ENCODE measurements around the gene TGFBI.

TGFBI gene

DNA sequence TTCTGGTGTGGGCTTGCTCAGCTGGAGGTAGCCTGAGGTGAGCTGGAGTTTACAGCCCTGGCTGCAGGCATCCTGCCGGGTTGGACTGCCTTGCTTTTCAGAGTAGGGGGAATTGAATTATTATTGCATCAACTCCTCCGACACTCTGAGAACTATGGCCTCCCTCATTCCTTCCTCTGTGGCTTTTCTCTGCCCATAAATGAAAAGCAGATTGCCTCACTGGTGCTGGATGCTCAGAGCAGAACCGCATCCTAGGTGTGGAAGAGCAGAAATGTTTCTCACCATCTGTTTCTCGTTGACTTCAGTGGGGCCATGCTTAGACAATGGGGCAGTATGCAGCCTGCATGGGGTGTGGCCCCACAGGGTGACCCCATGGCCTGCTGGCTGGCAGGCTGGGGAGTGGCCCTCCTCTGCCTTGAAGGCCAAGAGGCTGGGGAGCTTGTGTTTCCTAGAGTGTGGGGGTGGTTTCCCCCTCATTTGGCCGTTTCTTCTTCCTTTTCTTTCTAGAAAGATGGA lies 27.3 kb upstream of the TGFBI start:
- Histone ChIP-seq H3K9ac (ENCODE audit: low read length in 2 of 2) (no peak overlapping the region), H3K27me3 (ENCODE audit: control insufficient read depth in 1 of 2, insufficient read depth in 2 of 2, low read length in 2 of 2) (no peaks in the 10 kb centered on the region), H3K36me3 (ENCODE audit: control insufficient read depth in 2 of 2, insufficient read depth in 2 of 2, low read length in 2 of 2) (no peaks in the 10 kb centered on the region), H3K4me1 (ENCODE audit: control insufficient read depth, insufficient read depth, low read length) (peaks cover 19% of the 10 kb centered on the region), H3K9me3 (ENCODE audit: control insufficient read depth in 2 of 2, low read length in 2 of 2) (no peaks in the 10 kb centered on the region), H3K27ac (ENCODE audit: low read length) (no peak overlapping the region), H3K4me3 (ENCODE audit: low read length in 2 of 2) (no peak overlapping the region)

DNA sequence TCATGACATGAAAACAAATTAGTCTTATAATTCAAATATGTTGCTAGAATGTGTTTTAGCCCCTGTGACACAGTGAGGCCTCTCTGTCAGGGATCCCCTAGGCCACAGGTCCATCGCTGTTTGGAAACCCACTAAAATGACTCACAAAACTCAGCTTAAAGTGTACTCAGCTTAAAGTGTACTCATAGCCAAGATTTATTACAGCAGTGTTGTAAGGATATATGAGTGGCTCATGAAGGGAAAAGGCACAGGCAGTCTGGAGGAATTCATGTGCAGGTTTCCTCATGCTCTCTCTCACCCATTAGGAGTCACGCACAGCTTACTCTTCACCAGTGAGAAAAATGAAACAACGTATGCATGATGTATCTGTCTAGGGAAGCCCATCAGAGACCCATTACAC lies 24.4 kb upstream of the TGFBI start:
- Histone ChIP-seq H3K9ac (ENCODE audit: low read length in 2 of 2) (no peak overlapping the region), H3K27ac (ENCODE audit: low read length) (no peak overlapping the region), H3K4me3 (ENCODE audit: low read length in 2 of 2) (no peak overlapping the region), H3K27me3 (ENCODE audit: control insufficient read depth in 1 of 2, insufficient read depth in 2 of 2, low read length in 2 of 2) (no peaks in the 10 kb centered on the region), H3K4me1 (ENCODE audit: control insufficient read depth, insufficient read depth, low read length) (peaks cover 27% of the 10 kb centered on the region), H3K9me3 (ENCODE audit: control insufficient read depth in 2 of 2, low read length in 2 of 2) (no peaks in the 10 kb centered on the region), H3K36me3 (ENCODE audit: control insufficient read depth in 2 of 2, insufficient read depth in 2 of 2, low read length in 2 of 2) (no peaks in the 10 kb centered on the region)

DNA sequence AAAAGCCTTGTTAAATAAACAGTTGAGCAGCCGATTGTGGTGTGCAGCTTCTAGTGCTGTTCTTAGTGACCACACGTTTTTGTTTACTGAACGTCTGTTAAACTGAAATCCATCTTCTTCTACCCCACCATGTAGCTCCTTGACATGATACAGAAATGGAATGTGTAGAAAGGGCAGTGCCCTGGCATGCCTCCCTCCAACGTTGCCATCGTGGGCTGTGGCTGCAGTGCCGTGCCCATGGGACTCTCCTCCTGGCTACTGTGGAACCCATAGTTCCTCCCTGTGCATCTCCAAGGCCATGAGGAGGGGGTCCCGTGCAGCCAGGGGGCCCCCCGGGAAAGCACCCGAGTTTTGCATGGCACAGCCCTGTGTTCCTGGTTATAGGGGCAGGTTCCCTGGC lies 23.3 kb upstream of the TGFBI start:
- H3K4me1 ChIP-seq (ENCODE audit: control insufficient read depth, insufficient read depth, low read length) = peaks cover 27% of the 10 kb centered on the region
- H3K4me3 ChIP-seq (ENCODE audit: low read length in 2 of 2) = no peak overlapping the region
- no peaks in the 10 kb centered on the region for H3K9me3 ChIP-seq (ENCODE audit: control insufficient read depth in 2 of 2, low read length in 2 of 2)
- no peaks in the 10 kb centered on the region for H3K36me3 ChIP-seq (ENCODE audit: control insufficient read depth in 2 of 2, insufficient read depth in 2 of 2, low read length in 2 of 2)
- H3K27me3 ChIP-seq (ENCODE audit: control insufficient read depth in 1 of 2, insufficient read depth in 2 of 2, low read length in 2 of 2) = no peaks in the 10 kb centered on the region
- no peak overlapping the region for H3K9ac ChIP-seq (ENCODE audit: low read length in 2 of 2)
- H3K27ac ChIP-seq (ENCODE audit: low read length) = no peak overlapping the region

DNA sequence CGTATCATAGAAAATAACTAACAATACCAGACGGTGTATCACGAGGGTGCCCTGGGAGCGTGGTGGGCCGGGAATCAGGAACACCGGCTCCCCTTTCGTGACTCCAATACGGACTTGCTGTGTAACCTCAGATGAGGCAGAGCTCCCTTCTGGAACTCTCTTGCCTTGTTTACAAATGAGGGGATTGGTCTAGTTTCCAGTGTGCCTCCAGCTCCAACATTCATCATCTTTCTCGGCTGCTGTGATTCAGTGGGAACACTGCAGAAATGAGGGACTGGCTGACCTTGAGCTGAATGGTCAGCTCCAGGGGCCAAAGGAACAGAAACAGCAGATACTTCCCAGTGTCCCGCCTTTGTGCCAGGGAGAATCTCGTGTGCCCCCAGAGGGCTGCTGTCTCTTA lies 22.6 kb upstream of the TGFBI start:
- peaks cover 27% of the 10 kb centered on the region for H3K4me1 ChIP-seq (ENCODE audit: control insufficient read depth, insufficient read depth, low read length)
- H3K27me3 ChIP-seq (ENCODE audit: control insufficient read depth in 1 of 2, insufficient read depth in 2 of 2, low read length in 2 of 2) = no peaks in the 10 kb centered on the region
- H3K9ac ChIP-seq (ENCODE audit: low read length in 2 of 2) = no peak overlapping the region
- H3K9me3 ChIP-seq (ENCODE audit: control insufficient read depth in 2 of 2, low read length in 2 of 2) = no peaks in the 10 kb centered on the region
- no peaks in the 10 kb centered on the region for H3K36me3 ChIP-seq (ENCODE audit: control insufficient read depth in 2 of 2, insufficient read depth in 2 of 2, low read length in 2 of 2)
- no peak overlapping the region for H3K4me3 ChIP-seq (ENCODE audit: low read length in 2 of 2)
- H3K27ac ChIP-seq (ENCODE audit: low read length) = no peak overlapping the region

DNA sequence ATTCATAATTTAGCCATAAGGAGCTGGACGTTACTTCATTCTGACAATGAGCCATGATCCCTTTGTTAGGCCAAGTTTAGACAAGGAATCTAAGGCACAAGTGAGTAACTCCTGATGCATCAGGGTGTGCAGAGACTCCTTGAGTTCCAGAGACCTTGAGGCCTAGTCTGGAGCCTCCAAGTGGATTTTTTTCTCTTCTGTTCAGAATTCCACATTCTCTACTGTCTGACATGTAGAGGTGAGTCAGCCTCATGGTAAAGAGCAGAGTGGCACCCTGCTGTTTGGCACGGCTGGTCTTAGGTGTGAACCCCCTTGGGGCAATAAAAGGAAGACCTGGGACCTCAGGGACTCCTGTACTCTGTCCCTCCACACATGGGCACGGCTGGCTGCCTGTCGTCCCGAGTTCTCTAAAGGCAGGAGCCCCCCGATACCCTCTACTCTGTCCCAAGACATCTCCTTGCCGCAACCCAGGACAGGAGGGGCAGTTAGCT lies 22.0 kb upstream of the TGFBI start:
- no peaks in the 10 kb centered on the region for H3K27me3 ChIP-seq (ENCODE audit: control insufficient read depth in 1 of 2, insufficient read depth in 2 of 2, low read length in 2 of 2)
- H3K36me3 ChIP-seq (ENCODE audit: control insufficient read depth in 2 of 2, insufficient read depth in 2 of 2, low read length in 2 of 2) = no peaks in the 10 kb centered on the region
- H3K9me3 ChIP-seq (ENCODE audit: control insufficient read depth in 2 of 2, low read length in 2 of 2) = no peaks in the 10 kb centered on the region
- H3K27ac ChIP-seq (ENCODE audit: low read length) = peak overlapping the region; percentile 18
- H3K4me1 ChIP-seq (ENCODE audit: control insufficient read depth, insufficient read depth, low read length) = peaks cover 21% of the 10 kb centered on the region
- no peak overlapping the region for H3K9ac ChIP-seq (ENCODE audit: low read length in 2 of 2)
- H3K4me3 ChIP-seq (ENCODE audit: low read length in 2 of 2) = no peak overlapping the region

DNA sequence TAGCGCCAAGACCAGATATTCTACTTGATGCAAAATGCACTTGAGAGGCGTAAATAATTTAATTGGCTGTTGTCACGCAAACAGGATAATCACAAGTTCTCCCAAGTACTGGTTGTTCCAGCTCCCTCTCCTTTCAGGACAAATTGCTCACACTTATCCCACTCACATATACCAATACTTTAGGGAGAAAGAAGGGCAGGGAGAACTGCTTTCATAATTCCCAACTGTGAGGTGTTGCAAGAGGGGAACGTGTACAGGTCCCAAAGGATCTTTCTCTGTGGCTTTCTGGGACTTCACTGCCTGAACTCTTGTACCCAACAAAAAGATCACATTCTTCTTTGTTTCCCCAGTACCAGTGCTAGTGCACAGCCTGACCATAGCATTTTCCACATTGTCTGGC lies 21.5 kb upstream of the TGFBI start:
- Histone ChIP-seq H3K9ac (ENCODE audit: low read length in 2 of 2) (no peak overlapping the region), H3K27me3 (ENCODE audit: control insufficient read depth in 1 of 2, insufficient read depth in 2 of 2, low read length in 2 of 2) (no peaks in the 10 kb centered on the region), H3K4me3 (ENCODE audit: low read length in 2 of 2) (no peak overlapping the region), H3K4me1 (ENCODE audit: control insufficient read depth, insufficient read depth, low read length) (peaks cover 21% of the 10 kb centered on the region), H3K9me3 (ENCODE audit: control insufficient read depth in 2 of 2, low read length in 2 of 2) (no peaks in the 10 kb centered on the region), H3K27ac (ENCODE audit: low read length) (peak overlapping the region; percentile 18), H3K36me3 (ENCODE audit: control insufficient read depth in 2 of 2, insufficient read depth in 2 of 2, low read length in 2 of 2) (no peaks in the 10 kb centered on the region)

DNA sequence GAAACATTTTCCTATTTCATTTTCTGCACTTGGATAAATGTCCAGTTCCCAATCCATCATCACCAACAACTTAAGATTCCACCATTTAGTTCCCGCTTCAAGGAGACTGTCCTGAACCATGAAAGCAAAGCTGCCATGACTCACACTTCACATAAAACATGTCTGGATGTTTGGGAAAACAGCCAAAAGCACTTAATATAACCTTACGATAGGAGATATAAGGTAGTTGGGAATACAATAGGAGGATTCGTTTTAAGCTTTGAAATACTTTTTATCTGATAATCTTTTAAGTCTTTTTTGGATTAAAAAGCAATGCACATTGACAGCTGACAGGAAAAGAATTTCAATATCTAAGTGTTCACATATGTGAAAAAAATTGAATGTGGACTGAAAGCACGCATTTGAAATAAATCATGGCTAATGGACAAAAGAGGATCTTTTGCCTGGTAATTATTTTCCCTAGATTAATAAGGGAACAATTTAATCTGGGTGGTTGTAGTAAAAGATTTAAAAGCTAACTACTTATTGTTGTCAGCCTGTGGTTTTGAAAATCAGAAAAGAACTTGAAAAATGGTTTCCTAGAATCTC lies 17.3 kb upstream of the TGFBI start:
- Histone ChIP-seq H3K4me1 (ENCODE audit: control insufficient read depth, insufficient read depth, low read length) (peaks cover 32% of the 10 kb centered on the region), H3K9me3 (ENCODE audit: control insufficient read depth in 2 of 2, low read length in 2 of 2) (no peaks in the 10 kb centered on the region), H3K36me3 (ENCODE audit: control insufficient read depth in 2 of 2, insufficient read depth in 2 of 2, low read length in 2 of 2) (no peaks in the 10 kb centered on the region), H3K4me3 (ENCODE audit: low read length in 2 of 2) (no peak overlapping the region), H3K27me3 (ENCODE audit: control insufficient read depth in 1 of 2, insufficient read depth in 2 of 2, low read length in 2 of 2) (no peaks in the 10 kb centered on the region), H3K9ac (ENCODE audit: low read length in 2 of 2) (no peak overlapping the region), H3K27ac (ENCODE audit: low read length) (no peak overlapping the region)

DNA sequence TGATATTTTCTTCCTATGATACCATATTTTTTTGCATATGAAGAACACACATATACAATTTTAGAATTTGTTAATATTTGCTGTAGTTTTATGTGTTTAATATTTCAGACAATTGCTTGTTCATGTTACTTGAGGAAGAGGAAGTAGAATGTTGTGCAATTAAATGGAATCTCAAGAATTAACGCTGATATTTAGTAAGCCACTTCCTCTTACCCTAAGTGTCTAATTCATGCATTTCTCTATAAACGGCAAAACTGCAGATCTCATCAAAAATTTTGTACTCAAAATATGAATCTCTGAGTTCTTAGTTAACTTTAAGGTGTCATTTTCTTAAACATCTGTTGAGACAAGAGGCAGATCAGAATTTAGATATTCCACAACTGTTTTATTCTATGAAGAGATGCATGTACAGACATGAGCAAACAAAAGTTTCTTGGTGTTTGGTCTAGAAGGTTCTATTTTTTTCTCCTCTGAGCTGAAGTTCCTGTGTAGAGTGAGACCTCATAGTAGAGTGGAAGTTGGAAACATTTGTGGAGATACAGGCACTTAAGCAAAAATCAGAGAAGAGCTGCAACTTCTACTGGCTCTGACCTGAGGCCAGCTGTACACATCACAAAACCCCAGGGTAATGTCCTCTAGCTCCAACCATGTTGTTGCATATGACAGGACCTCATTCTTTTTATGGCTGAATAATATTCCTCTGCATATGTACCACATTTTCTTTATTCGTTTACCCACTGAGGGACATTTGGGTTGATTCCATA lies 16.6 kb upstream of the TGFBI start:
- no peak overlapping the region for H3K4me3 ChIP-seq (ENCODE audit: low read length in 2 of 2)
- H3K27me3 ChIP-seq (ENCODE audit: control insufficient read depth in 1 of 2, insufficient read depth in 2 of 2, low read length in 2 of 2) = no peaks in the 10 kb centered on the region
- H3K36me3 ChIP-seq (ENCODE audit: control insufficient read depth in 2 of 2, insufficient read depth in 2 of 2, low read length in 2 of 2) = no peaks in the 10 kb centered on the region
- no peak overlapping the region for H3K9ac ChIP-seq (ENCODE audit: low read length in 2 of 2)
- no peak overlapping the region for H3K27ac ChIP-seq (ENCODE audit: low read length)
- H3K4me1 ChIP-seq (ENCODE audit: control insufficient read depth, insufficient read depth, low read length) = peaks cover 31% of the 10 kb centered on the region
- no peaks in the 10 kb centered on the region for H3K9me3 ChIP-seq (ENCODE audit: control insufficient read depth in 2 of 2, low read length in 2 of 2)

DNA sequence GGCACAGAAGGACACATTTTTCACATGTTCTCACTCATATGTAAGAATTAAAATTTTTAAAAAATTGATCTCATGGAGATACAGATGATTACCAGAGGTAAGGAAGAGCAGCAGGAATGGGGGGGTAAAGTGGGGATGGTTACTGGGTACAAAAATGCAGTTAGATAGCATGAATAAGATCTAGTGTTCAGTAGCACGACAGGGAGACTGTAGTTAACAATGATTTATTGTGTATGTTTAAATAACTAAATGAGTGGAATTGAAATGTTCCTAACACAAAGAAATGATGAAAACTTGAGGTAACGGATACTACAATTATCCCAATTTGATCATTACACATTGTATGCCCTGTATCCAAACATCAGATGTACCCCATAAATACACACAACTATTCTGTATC lies 15.2 kb upstream of the TGFBI start:
- Histone ChIP-seq H3K36me3 (ENCODE audit: control insufficient read depth in 2 of 2, insufficient read depth in 2 of 2, low read length in 2 of 2) (no peaks in the 10 kb centered on the region), H3K9ac (ENCODE audit: low read length in 2 of 2) (no peak overlapping the region), H3K27me3 (ENCODE audit: control insufficient read depth in 1 of 2, insufficient read depth in 2 of 2, low read length in 2 of 2) (no peaks in the 10 kb centered on the region), H3K9me3 (ENCODE audit: control insufficient read depth in 2 of 2, low read length in 2 of 2) (no peaks in the 10 kb centered on the region), H3K4me1 (ENCODE audit: control insufficient read depth, insufficient read depth, low read length) (peaks cover 34% of the 10 kb centered on the region), H3K4me3 (ENCODE audit: low read length in 2 of 2) (no peak overlapping the region), H3K27ac (ENCODE audit: low read length) (peak overlapping the region; percentile 64)

DNA sequence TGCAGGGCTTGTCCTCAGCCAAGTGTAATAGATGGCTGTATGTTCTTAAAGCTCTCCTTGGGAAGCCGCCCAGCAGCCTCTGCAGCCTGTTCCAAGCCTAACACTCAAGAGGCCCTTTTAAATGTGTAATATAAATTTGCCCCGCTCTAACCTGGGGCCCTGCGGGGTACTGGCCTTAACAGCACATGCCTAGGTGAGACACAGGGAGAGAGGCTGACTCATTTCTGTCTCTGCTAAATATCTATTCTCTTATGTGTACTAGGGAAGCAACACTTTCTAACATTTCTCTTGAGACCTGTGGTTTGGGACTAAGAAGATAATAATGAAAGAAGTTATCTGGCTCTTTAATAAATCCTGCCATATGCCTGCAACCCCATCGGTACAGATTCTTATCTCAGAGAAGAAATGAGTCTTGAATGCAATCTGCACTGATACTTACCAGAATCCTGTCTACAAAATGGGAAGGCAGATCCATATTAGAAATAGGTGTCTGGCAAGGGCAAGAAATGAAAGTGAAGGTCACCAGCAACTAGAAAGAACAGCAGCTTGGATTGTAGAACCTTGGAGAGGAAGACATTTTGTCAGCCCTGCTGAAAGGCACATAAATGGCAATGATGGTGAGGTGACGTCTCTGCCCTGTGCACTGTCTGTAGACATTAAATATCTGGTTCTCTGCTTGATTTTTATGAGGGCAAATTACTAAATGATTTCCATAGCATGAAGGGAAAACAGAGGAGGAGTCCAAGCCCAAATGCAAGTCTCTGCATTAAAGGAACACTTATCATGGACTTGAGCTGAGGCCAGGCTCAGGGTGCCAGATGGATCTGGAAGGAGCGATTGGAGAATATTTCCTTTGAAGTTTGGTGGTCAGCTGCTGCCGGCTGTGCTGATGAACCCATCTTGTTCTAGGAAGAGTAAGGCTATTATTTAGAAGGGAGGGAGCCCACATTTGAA lies 14.5 kb upstream of the TGFBI start:
- Histone ChIP-seq H3K4me1 (ENCODE audit: control insufficient read depth, insufficient read depth, low read length) (peaks cover 41% of the 10 kb centered on the region), H3K36me3 (ENCODE audit: control insufficient read depth in 2 of 2, insufficient read depth in 2 of 2, low read length in 2 of 2) (no peaks in the 10 kb centered on the region), H3K27ac (ENCODE audit: low read length) (peak overlapping the region; percentile 64)

More for the DNA sequence above, 14.5 kb upstream of the TGFBI start:
- Histone ChIP-seq H3K4me3 (ENCODE audit: low read length in 2 of 2) (peak overlapping the region; percentile 3 to 17), H3K27me3 (ENCODE audit: control insufficient read depth in 1 of 2, insufficient read depth in 2 of 2, low read length in 2 of 2) (no peaks in the 10 kb centered on the region), H3K9ac (ENCODE audit: low read length in 2 of 2) (peak overlapping the region; percentile 21 to 40), H3K9me3 (ENCODE audit: control insufficient read depth in 2 of 2, low read length in 2 of 2) (no peaks in the 10 kb centered on the region)
